HG02623 (cell line): ENCODE results near the gene ADGRA1.

Experiments used
- ATAC-seq: cut with Tn5 transposase; IDR thresholded peaks from one replicate; pipeline ENCODE4 v1.9.1; 2021; ENCODE audit warnings: moderate library complexity; ENCODE audit not compliant: unreplicated experiment

The ADGRA1 gene

DNA sequence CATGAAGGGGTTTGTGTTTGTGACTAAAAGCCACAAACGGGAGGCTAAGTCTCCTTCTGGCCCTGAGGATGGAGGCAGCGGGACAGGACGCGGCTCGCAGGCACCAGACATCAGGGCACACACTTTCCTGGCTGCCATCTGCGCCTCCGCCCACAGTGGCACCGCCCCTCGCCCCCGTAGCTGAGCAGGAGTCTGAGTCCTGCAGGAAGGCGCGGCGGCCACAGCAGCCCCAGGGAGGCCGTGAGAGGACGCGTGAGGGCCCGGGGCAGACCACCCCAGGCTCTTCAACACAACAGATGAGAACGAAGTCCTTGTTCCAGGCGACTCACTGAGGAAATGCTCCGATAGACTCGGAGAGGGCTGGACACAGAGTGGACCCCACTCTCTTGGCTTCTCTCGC lies 6.6 kb downstream of the ADGRA1 start:
- no peak for ATAC-seq

- no peak for ATAC-seq
Measured at GRCh38 chr10:133094866-133095265, 7.1 kb downstream of the ADGRA1 start.

GRCh38 chr10:133095586-133095985 lies 7.9 kb downstream of the ADGRA1 start:
- no peak for ATAC-seq

- no peak for ATAC-seq
Measured at GRCh38 chr10:133096616-133097269, 9.0 kb downstream of the ADGRA1 start.

DNA sequence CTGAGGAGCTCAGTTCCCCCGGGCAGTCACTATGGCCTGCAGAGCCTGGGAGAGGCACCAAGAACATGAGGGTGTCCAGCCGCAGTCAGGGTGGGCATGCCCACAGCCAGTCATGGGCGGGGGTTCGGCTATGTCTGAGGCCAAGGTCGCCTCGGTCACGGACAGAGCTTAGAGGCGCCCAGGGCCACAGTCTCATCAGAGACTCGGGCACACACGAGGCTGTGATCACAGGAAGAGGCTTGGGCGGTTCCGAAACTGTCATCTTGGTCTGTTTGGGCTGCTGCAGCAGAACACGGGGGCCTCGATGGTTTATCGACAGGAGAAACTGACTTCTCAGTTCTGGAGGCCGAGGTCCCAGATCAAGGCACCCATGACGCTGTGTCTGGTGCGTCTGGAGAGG lies 9.7 kb downstream of the ADGRA1 start:
- no peak for ATAC-seq

DNA sequence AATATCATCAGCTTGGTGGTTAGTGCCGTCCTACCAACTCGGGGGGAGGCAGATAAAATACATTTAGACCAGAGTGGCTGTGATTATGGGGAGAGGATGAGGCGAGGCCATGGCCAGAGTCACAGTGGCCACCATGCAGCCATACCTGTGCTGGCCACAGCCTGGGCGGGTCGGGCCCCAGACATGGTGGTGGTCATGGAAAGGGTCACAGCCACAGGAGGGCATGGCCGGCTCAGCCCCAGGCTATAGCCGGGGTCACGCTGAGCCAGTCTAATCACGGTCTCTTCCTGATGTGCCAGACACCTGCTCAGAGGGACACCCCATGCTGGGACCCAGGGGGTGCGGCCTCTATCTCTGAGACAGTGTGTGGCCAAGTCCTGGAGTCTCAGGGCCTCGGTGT lies 10.2 kb downstream of the ADGRA1 start:
- ATAC-seq = no peak

- no peak for ATAC-seq
Measured at GRCh38 chr10:133098426-133099124, 10.9 kb downstream of the ADGRA1 start.

GRCh38 chr10:133099571-133099970 lies 11.8 kb downstream of the ADGRA1 start:
- ATAC-seq = no peak

GRCh38 chr10:133100186-133100585 lies 12.5 kb downstream of the ADGRA1 start:
- ATAC-seq = no peak

DNA sequence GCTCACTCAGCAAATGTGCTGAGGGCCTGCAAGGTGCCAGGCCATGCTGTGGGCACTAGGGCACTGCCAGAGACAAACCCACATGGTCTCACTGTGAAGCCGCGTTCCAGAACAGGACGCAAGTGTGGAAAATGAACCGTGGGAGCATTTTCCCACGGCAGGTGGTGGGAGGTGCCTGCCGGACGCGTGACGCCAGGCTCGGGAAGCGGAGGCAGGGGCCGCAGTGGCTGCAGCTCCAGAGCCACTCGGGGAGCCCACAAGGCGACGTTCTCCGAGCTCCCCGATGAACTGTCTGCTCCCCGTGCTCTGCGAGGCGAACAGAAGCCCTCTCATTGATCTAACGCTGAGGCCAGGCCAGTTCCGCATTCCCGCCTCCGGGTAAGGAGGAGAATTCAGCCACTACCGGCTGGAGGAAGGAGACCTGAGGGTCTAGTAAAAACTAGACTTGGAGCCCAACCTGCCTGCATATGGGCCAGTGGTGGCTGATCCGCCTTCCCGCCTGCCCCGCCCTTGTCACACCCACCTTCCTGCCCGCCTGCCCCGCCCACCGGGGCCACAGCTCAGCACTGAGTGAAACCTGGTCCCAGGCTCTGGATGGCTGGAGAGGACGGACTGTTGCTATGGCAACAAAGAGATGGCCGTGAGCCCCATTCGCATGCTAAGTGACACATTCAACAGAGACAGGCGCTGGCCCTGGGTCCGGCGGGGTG lies 13.1 kb downstream of the ADGRA1 start:
- ATAC-seq = no peak

- no peak for ATAC-seq
Measured at GRCh38 chr10:133101416-133101810, 13.7 kb downstream of the ADGRA1 start.

DNA sequence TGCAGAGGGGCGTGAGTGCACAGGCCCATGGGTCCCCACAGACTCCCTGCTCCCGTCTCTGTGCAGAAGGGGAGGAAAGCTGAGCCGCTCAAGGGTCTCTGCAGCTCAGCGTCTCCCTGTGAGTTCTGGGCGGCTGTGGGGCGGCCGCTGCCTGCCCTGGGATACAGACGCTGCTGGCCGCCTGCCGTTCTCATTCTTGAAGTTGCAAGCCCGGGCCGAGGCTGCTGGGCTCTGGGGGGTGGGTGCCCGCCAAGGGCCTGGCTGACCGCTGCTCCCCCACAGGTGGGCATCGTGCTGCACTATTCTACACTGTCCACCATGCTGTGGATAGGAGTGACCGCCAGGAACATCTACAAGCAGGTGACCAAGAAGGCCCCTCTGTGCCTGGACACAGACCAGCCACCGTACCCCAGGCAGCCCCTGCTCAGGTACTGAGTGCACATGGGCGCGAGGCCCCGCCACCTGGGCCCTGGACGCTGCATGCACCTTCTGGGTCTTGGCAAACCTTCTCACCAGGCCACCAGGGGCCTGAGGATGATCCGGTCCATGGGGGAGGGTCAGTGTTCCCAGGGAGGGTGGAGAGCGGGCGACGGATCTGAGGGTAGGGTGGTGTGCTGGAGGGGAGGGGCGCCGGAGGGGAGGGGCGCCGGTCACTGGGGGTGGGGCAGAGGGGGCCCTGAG lies 14.8 kb downstream of the ADGRA1 start:
- ATAC-seq = no peak

DNA sequence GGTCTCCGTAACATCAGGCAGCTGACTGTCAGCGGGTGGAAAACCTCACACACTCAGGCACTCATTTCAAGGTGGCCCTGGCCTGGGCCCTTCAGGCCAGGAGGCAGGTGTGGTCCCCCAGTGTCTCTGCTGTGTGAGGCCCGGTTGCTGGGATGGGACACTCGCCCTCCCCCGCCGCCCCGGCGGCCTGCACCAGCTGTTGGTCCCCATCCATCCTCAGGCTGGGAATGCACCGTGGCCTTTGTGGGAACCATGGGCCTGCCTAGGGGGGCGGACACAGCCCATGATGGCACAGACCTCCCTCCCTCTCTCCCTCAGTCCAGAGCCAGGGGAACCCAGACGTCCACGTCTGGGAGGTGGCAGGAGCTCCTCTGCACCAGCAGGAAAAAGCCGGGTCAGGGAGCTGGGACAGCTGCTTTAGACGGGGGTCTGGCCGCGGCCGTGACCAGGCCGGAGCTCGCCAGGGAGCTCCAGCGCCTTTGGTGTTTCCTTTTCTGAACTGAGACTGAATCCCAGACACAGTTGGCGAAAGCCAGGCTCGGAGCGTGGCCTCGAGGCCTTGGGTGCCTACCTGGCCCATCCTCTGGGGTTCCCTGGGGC lies 15.7 kb downstream of the ADGRA1 start:
- no peak for ATAC-seq

- ATAC-seq = no peak
Measured at GRCh38 chr10:133104068-133104962, 16.6 kb downstream of the ADGRA1 start.

- ATAC-seq = no peak
Measured at GRCh38 chr10:133104963-133105640, 17.4 kb downstream of the ADGRA1 start.

GRCh38 chr10:133105686-133106390 lies 18.1 kb downstream of the ADGRA1 start:
- ATAC-seq = no peak

GRCh38 chr10:133106516-133106915 lies 18.8 kb downstream of the ADGRA1 start:
- ATAC-seq = no peak

GRCh38 chr10:133107442-133107841 lies 19.7 kb downstream of the ADGRA1 start:
- no peak for ATAC-seq

DNA sequence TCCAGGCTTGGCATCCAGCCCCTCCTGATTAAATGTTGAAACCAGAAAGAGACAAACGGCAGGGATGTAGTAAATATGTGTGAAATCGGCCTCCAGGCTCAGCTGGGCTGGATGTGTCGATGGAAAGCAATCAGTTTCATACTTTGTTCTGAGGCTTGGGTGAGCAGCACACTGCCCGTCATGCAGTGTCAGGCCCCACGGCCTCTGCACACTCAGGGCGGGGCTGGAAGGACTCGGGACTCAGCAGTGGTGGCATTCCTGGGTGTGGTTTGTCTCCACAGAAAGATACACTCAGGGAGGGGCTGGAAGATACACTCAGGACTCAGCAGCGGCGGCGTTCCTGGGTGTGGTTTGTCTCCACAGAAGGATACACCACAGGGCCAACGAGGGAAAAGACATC lies 22.0 kb downstream of the ADGRA1 start:
- no peak for ATAC-seq
